ENCODE measurements around the gene OR4F17.
"Not testable (repeated sequence)": the region's sequence is repeated elsewhere in the genome, so short reads cannot be mapped to it uniquely, and the experiment has no call there.

DNA sequence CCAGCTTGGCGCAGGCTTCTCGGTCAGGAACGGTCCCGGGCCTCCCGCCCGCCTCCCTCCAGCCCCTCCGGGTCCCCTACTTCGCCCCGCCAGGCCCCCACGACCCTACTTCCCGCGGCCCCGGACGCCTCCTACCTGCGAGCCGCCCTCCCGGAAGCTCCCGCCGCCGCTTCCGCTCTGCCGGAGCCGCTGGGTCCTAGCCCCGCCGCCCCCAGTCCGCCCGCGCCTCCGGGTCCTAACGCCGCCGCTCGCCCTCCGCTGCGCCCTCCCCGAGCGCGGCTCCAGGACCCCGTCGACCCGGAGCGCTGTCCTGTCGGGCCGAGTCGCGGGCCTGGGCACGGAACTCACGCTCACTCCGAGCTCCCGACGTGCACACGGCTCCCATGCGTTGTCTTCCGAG is 36.1 kb upstream of the OR4F17 start:
- TF ChIP-seq, protein P1, sequence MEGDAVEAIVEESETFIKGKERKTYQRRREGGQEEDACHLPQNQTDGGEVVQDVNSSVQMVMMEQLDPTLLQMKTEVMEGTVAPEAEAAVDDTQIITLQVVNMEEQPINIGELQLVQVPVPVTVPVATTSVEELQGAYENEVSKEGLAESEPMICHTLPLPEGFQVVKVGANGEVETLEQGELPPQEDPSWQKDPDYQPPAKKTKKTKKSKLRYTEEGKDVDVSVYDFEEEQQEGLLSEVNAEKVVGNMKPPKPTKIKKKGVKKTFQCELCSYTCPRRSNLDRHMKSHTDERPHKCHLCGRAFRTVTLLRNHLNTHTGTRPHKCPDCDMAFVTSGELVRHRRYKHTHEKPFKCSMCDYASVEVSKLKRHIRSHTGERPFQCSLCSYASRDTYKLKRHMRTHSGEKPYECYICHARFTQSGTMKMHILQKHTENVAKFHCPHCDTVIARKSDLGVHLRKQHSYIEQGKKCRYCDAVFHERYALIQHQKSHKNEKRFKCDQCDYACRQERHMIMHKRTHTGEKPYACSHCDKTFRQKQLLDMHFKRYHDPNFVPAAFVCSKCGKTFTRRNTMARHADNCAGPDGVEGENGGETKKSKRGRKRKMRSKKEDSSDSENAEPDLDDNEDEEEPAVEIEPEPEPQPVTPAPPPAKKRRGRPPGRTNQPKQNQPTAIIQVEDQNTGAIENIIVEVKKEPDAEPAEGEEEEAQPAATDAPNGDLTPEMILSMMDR (IDR thresholded peaks at IDR 0.05): not testable (repeated sequence)
- not testable (repeated sequence) for TF ChIP-seq POLR2A (IDR thresholded peaks at IDR 0.05)
